ENCODE measurements around the gene ZFR2. TPM values are rescaled to one million over a fixed set of nuclear protein-coding genes. Genes with fewer than 3 reads are reported as not detected.

ZFR2 gene
- total RNA-seq, 2 donors from 2014 or later, result 10.2 TPM; not detected in 1

- no peaks in the 10 kb centered on the region for H3K9me3 ChIP-seq
- H3K36me3 ChIP-seq, result no peaks in the 10 kb centered on the region
- H3K27me3 ChIP-seq (replicated peaks; ENCODE audit: insufficient read depth), result no peaks in the 10 kb centered on the region
- no peaks in the 10 kb centered on the region for H3K4me1 ChIP-seq (replicated peaks)
- H3K4me3 ChIP-seq, result no peak overlapping the region
- no peak for DNase-seq (ENCODE audit: low spot score)
- intact Hi-C loops (cut with DNase I), result no loop called here
- TF ChIP-seq POLR2A (IDR thresholded peaks at IDR 0.05), result no peak
- no peak for TF ChIP-seq POLR2AphosphoS5 (IDR thresholded peaks at IDR 0.05)
- TF ChIP-seq CTCF (IDR thresholded peaks at IDR 0.05), result no peak
- WGBS, result 70% methylated on average over 19 of the region's 19 CpGs
- no peak overlapping the region for H3K27ac ChIP-seq
These were observed 37.2 kb downstream of the ZFR2 start for GRCh38 chr19:3831601-3832000.

- TF ChIP-seq POLR2AphosphoS5 (IDR thresholded peaks at IDR 0.05) (no peak), POLR2A (IDR thresholded peaks at IDR 0.05) (no peak), CTCF (IDR thresholded peaks at IDR 0.05) (no peak)
- H3K9me3 ChIP-seq, result no peaks in the 10 kb centered on the region
- H3K27ac ChIP-seq, result no peak overlapping the region
- DNase-seq (ENCODE audit: low spot score), result no peak
- WGBS, result 64% methylated on average over 44 of the region's 45 CpGs
- H3K27me3 ChIP-seq (replicated peaks; ENCODE audit: insufficient read depth), result no peaks in the 10 kb centered on the region
- intact Hi-C loops (cut with DNase I), result no loop called here
- no peak overlapping the region for H3K4me3 ChIP-seq
- no peaks in the 10 kb centered on the region for H3K36me3 ChIP-seq
- no peaks in the 10 kb centered on the region for H3K4me1 ChIP-seq (replicated peaks)
These were observed 37.9 kb downstream of the ZFR2 start for GRCh38 chr19:3830621-3831589.

- WGBS, result 94% methylated on average over 26 of the region's 26 CpGs
These were observed 41.5 kb downstream of the ZFR2 start for GRCh38 chr19:3827306-3827705.

GRCh38 chr19:3826163-3826562 lies 42.7 kb downstream of the ZFR2 start:
- intact Hi-C loops (cut with DNase I), result no loop called here
- no peak overlapping the region for H3K27ac ChIP-seq
- no peak for DNase-seq (ENCODE audit: low spot score)
- no peak overlapping the region for H3K4me3 ChIP-seq
- H3K36me3 ChIP-seq, result no peaks in the 10 kb centered on the region
- WGBS, result 50% methylated on average over 12 of the region's 12 CpGs
- TF ChIP-seq POLR2AphosphoS5 (IDR thresholded peaks at IDR 0.05), result no peak
- TF ChIP-seq CTCF (IDR thresholded peaks at IDR 0.05), result no peak
- no peaks in the 10 kb centered on the region for H3K4me1 ChIP-seq (replicated peaks)
- H3K9me3 ChIP-seq, result no peaks in the 10 kb centered on the region
- no peaks in the 10 kb centered on the region for H3K27me3 ChIP-seq (replicated peaks; ENCODE audit: insufficient read depth)

More at GRCh38 chr19:3827306-3827705, 41.5 kb downstream of the ZFR2 start:
- Histone ChIP-seq H3K36me3 (no peaks in the 10 kb centered on the region), H3K4me1 (replicated peaks) (no peaks in the 10 kb centered on the region), H3K27ac (no peak overlapping the region), H3K4me3 (no peak overlapping the region), H3K9me3 (no peaks in the 10 kb centered on the region), H3K27me3 (replicated peaks; ENCODE audit: insufficient read depth) (no peaks in the 10 kb centered on the region)
- no peak for TF ChIP-seq POLR2A (IDR thresholded peaks at IDR 0.05)
- no peak for TF ChIP-seq POLR2AphosphoS5 (IDR thresholded peaks at IDR 0.05)
- TF ChIP-seq CTCF (IDR thresholded peaks at IDR 0.05), result no peak
- DNase-seq (ENCODE audit: low spot score), result no peak
- intact Hi-C loops (cut with DNase I), result no loop called here
